HG03108 (cell line): ENCODE measurements around the gene SEMA5A.

Experiments used
- ATAC-seq: cut with Tn5 transposase; IDR thresholded peaks from one replicate; pipeline ENCODE4 v1.9.1; 2021; ENCODE audit warnings: moderate library complexity; ENCODE audit not compliant: unreplicated experiment

The SEMA5A gene

GRCh38 chr5:9239626-9240025 is 306.2 kb downstream of the SEMA5A start:
- ATAC-seq, result no peak

GRCh38 chr5:9239071-9239470 is 306.8 kb downstream of the SEMA5A start:
- no peak for ATAC-seq

- no peak for ATAC-seq
These were observed 312.2 kb downstream of the SEMA5A start for GRCh38 chr5:9233712-9234111.

- no peak for ATAC-seq
These were observed 312.8 kb downstream of the SEMA5A start for GRCh38 chr5:9233035-9233434.

DNA sequence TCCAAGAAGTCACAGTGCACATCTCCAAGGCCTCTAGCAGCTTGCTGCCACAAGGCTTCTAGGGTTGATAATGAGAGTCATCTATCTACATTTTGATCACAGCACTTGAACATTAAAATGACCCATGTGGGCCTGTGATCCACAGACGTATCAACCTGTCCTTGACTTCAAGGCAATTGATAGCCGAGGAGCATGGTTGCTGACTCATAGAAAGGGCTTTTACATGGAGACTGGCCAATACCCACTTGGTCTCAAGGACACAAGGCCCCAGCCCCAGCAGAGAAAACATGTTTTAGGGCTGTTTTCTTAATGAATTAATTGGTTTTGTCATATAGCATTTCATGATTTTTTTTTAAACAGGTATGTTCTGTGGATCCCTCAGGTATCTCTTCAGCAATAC is 314.0 kb downstream of the SEMA5A start:
- ATAC-seq, result no peak

- ATAC-seq, result no peak
These were observed 315.5 kb downstream of the SEMA5A start for GRCh38 chr5:9230355-9230754.

GRCh38 chr5:9226016-9226536 is 319.8 kb downstream of the SEMA5A start:
- ATAC-seq, result no peak

DNA sequence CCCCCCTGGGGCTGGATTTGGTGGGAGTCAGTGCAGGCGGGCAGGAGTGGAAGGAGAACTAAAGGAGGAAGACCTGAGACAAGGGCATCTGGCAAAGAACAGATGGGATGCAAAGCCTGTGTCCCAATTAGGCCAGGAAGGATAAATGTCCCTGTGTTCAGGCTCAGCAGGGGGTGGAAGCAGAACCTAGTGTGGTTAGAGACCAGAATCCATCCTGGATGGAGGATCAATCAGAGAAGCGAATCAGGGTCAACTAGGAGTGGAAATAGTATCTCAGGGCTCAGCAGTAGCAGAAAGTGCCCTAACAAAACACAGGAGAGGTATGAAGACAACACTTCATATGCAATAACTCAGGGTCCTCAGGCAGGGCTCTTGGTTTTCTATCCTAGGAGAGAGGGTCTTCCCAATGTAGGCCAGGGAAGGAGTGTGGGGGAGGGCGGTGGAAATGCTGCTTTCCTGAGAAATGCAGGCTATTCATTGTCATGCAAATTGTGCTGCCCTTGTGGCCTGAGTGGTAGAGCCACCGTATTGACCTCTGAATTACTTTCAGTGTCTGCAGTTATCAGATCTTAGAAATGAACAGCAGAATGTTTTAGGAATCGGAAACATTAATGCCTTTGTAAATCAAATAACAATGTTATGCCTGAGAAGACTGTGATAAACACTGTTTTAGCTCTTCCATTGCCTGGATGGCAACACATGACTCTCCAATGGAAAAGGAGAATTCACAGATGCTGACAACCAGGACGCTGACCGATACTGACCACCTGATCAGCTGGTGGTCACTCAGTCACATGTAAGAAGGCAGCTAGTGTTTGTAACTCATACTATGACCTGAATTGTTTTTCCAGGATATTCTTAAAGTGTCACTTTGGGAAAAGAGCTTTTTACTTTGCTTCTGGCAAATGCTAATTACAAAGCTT is 323.6 kb downstream of the SEMA5A start:
- ATAC-seq, result no peak

- no peak for ATAC-seq
These were observed 327.5 kb downstream of the SEMA5A start for GRCh38 chr5:9218358-9218757.

DNA sequence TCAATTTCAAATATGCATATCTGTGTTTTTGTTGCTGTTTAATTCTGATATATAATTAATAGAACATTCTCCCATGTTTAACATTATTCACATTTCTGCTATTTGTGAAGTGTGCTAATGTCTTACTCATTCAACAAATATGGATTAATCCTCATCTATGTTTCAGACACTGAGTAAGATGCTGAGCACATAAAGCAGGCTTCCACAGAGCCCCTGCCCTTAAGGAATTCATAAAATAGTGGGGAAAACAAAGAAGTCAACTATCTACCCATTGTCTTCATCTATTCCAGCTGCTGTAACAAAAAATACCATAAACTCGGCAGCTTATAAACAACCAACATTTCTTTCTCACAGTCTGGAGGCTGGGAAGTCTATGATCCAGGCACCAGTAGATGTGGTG is 333.3 kb downstream of the SEMA5A start:
- no peak for ATAC-seq

GRCh38 chr5:9209846-9210492 is 335.9 kb downstream of the SEMA5A start:
- ATAC-seq, result no peak

GRCh38 chr5:9207817-9208418 is 338.0 kb downstream of the SEMA5A start:
- ATAC-seq, result no peak

DNA sequence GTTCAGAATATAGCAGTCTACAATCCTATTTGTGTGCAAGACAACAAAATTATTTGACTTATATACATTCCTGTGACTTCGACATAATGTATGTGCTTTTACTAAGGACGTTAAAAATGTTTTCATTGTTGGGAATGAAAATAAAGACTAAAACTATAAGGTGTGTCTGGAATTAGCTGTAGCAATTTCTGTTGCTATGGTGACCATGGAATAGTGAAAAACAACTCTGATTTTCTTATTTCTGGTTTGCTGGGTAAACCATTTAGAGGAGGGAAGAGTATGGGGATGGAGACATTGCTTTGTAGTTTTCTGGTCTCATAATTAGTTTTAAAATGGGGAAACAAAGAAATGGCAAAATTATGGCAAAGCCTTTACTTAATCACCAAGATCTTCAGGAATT is 343.2 kb downstream of the SEMA5A start:
- ATAC-seq, result no peak

DNA sequence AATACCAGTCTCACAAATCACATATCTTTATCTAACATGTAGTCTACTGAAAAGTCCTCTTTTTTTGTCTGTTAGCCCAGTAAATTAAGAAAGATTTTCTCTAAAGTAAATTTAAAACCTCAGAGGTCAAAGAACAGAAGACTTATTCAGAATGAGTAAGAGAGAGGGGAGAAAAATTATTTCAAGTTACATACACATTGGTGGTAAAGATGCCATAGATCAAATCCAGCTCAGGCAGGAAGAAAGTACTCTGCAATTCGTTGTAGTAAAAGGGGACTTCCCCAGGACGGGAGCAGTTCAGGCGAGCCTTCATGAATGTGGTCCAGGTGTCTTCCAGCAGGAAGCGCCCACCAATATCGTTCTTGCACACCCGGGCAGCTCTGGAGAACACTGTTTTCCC is 344.1 kb downstream of the SEMA5A start:
- no peak for ATAC-seq

GRCh38 chr5:9201011-9201410 is 344.9 kb downstream of the SEMA5A start:
- ATAC-seq, result no peak

GRCh38 chr5:9198394-9198793 is 347.5 kb downstream of the SEMA5A start:
- ATAC-seq, result no peak

DNA sequence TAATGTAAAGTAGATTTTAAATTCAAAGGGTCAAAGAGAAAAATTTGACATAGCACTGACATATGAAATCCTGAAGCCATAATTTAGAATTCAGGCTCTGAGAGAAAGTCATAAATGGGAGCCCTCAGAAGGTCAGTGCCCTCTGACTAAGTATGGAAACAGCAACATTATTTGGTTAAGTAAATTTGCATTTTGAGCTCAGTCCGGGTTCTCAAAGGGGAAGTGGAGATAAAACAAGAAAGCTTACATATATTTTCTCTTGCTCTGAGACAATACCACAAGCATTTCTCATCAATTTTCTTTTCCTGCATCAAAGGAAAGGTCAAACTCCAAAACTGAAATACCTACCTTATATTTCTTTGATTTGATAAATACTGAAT is 348.0 kb downstream of the SEMA5A start:
- peak; percentile 90 for ATAC-seq

DNA sequence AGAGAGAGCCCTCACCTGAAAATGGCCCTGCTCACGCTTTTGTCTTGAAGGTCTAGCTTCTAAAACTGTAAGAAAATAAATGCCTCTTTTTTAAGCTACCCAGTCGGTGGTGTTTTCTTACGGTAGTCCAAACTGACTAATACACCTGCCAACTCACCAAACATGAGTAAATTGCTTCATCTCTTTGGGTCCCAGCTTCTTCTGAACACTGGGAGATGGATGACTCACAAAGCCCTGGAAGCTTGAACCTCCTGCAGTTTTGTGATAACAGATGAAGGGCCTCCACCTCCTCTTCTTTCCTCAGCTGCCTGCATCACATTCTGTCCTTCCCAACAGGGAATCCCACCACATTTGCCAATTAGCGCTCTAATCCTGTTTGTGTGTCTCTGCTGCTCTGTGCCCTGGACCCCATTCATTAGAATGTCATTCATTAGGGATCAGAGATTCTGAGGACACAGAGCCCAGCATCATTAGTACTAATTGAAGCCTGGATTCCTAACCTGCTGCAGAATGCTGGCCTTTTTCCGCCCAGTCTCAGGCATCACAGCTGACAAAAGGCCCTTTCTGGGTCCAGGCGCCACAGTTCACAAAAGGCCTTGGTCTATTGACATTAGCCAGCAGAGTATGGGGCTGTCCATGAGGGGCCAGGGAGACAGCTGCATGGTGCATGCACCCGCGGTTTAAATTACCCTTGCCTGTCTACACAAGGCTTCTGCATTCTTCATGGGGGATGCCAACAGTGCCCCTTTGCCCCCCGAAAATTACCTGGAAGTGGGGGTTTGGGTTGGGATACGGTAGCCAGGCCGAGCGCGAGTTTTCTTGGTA is 349.3 kb downstream of the SEMA5A start:
- ATAC-seq, result no peak

GRCh38 chr5:9194509-9194908 is 351.4 kb downstream of the SEMA5A start:
- ATAC-seq, result no peak

- no peak for ATAC-seq
These were observed 353.6 kb downstream of the SEMA5A start for GRCh38 chr5:9192266-9192665.

DNA sequence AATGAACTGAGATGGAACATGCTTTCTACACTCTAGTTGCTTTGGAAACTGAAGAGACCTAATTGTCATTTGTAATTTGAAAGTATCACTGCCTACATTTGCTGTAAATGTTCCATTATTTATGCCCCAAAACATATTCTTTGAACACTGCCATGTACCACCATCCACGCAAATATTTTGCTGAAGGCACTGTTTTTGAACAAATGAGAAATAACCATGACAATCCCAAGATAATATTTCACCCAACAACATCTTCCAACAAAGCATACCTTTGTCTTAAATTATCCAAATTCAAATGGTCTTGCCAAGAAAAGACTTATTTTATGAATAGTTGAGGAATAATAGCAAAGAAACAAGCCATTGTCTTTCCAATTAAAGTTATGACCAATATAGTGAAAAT is 356.2 kb downstream of the SEMA5A start:
- ATAC-seq, result no peak
